Liver (tissue), 9 donors: ENCODE measurements around the gene TLE5. TPM values are rescaled to one million over a fixed set of nuclear protein-coding genes. Genes with fewer than 3 reads are reported as not detected.

Experiments used
- DNase-seq: peaks from one replicate; pipeline ENCODE4 v3.0.0-alpha.2; 2017; ENCODE audit warnings: low spot score
- H3K27ac ChIP-seq, 2 donors: one replicate each; pipeline ENCODE4 v1.7.0; 2013; ENCODE audit warnings: inconsistent platforms in 2 of 2, low read length in 2 of 2, control low read depth in 1 of 2, low read depth in 1 of 2, mild to moderate bottlenecking in 1 of 2
- H3K27me3 ChIP-seq, 4 donors: one replicate each; pipeline versions ENCODE4 v1.6.1 to v1.7.0; 2013; ENCODE audit warnings: low read length in 3 of 4, inconsistent platforms in 1 of 4, mild to moderate bottlenecking in 1 of 4, moderate library complexity in 1 of 4; ENCODE audit not compliant: control insufficient read depth in 4 of 4, insufficient read depth in 4 of 4
- H3K36me3 ChIP-seq, 4 donors: one replicate each; pipeline versions ENCODE4 v1.6.1 to v1.7.0; 2013; ENCODE audit warnings: low read length in 3 of 4, mild to moderate bottlenecking in 3 of 4, low read depth in 1 of 4, moderate library complexity in 1 of 4; ENCODE audit not compliant: control insufficient read depth in 4 of 4, insufficient read depth in 3 of 4
- H3K4me1 ChIP-seq, 4 donors: one replicate each; pipeline versions ENCODE4 v1.6.1 to v1.7.0; 2013; ENCODE audit warnings: low read length in 3 of 4, mild to moderate bottlenecking in 3 of 4, moderate library complexity in 1 of 4; ENCODE audit not compliant: control insufficient read depth in 4 of 4, insufficient read depth in 4 of 4
- H3K4me3 ChIP-seq, 3 donors: one replicate each; pipeline versions ENCODE4 v1.6.1 to v1.7.0; 2013; ENCODE audit warnings: low read length in 3 of 3, control low read depth in 1 of 3, low read depth in 1 of 3, mild to moderate bottlenecking in 1 of 3
- H3K9ac ChIP-seq, 2 donors: one replicate each; pipeline ENCODE4 v1.7.0; 2013; ENCODE audit warnings: low read length in 2 of 2, mild to moderate bottlenecking in 2 of 2, moderate library complexity in 2 of 2, control low read depth in 1 of 2, low read depth in 1 of 2
- H3K9me3 ChIP-seq, 4 donors: one replicate each; pipeline versions ENCODE4 v1.6.1 to v1.7.0; 2013; ENCODE audit warnings: low read length in 3 of 4; ENCODE audit not compliant: control insufficient read depth in 4 of 4
- EGR1 ChIP-seq, 2 donors: IDR thresholded peaks; 2 replicates each; pipeline ENCODE4 v1.6.1; 2016 to 2018; ENCODE audit warnings: antibody characterized with exemption in 2 of 2, low read depth in 2 of 2
- FOXA1 ChIP-seq: IDR thresholded peaks from 2 replicates; pipeline ENCODE4 v1.6.1; 2016; ENCODE audit warnings: antibody characterized with exemption
- FOXA2 ChIP-seq: IDR thresholded peaks from 2 replicates; pipeline ENCODE4 v1.6.1; 2016; ENCODE audit warnings: antibody characterized with exemption
- GABPA ChIP-seq, 2 donors: IDR thresholded peaks in 1 of 2; conservative IDR thresholded peaks in 1 of 2; 2 replicates each; pipeline ENCODE4 v1.6.1; 2016; ENCODE audit warnings: antibody characterized with exemption in 2 of 2, mild to moderate bottlenecking in 1 of 2, moderate library complexity in 1 of 2
- HNF4A ChIP-seq, 2 donors: conservative IDR thresholded peaks; 2 replicates each; pipeline ENCODE4 v1.6.1; 2016; ENCODE audit warnings: antibody characterized with exemption in 2 of 2, mild to moderate bottlenecking in 2 of 2
- HNF4G ChIP-seq: IDR thresholded peaks from 2 replicates; pipeline ENCODE4 v1.6.1; 2016; ENCODE audit warnings: antibody characterized with exemption
- JUND ChIP-seq, 2 donors: IDR thresholded peaks; 2 replicates each; pipeline ENCODE4 v1.6.1; 2016; ENCODE audit warnings: antibody characterized with exemption in 2 of 2
- MAX ChIP-seq: IDR thresholded peaks from 2 replicates; pipeline ENCODE4 v1.6.1; 2016; ENCODE audit warnings: antibody characterized with exemption
- NR2F2 ChIP-seq: IDR thresholded peaks from 2 replicates; pipeline ENCODE4 v1.6.1; 2016; ENCODE audit warnings: antibody characterized with exemption
- RAD21 ChIP-seq, 2 donors: IDR thresholded peaks; 2 replicates each; pipeline ENCODE4 v1.6.1; 2016; ENCODE audit warnings: antibody characterized with exemption in 2 of 2, mild to moderate bottlenecking in 2 of 2
- RXRA ChIP-seq, 2 donors: IDR thresholded peaks; 2 replicates each; pipeline ENCODE4 v1.6.1; 2017 to 2018; ENCODE audit warnings: antibody characterized with exemption in 2 of 2, mild to moderate bottlenecking in 1 of 2
- SP1 ChIP-seq: IDR thresholded peaks from 2 replicates; pipeline ENCODE4 v1.6.1; 2018; ENCODE audit warnings: antibody characterized with exemption, mild to moderate bottlenecking
- TAF1 ChIP-seq: conservative IDR thresholded peaks from 2 replicates; pipeline ENCODE4 v1.6.1; 2016; ENCODE audit warnings: antibody characterized with exemption, mild to moderate bottlenecking
- YY1 ChIP-seq: IDR thresholded peaks from 2 replicates; pipeline ENCODE4 v1.6.1; 2016; ENCODE audit warnings: antibody characterized with exemption, mild to moderate bottlenecking
- WGBS: extraction: QIAGEN DNeasy Blood & Tissue Kit; methylation state at CpG from one replicate; pipeline ENCODE4 v1.1.7; 2013; 5-methylcytosine and 5-hydroxymethylcytosine counted together
- polyA plus RNA-seq, 2 donors: library from polyadenylated mRNA; stranded (reverse) in 1 of 2; unstranded in 1 of 2; fragments of 200-250 nt in 1 of 2; fragments of >200 nt in 1 of 2; fragmentation: Nextera tagmentation in 1 of 2; extraction: Ambion mirVana in 1 of 2; gene quantifications; one replicate each; pipeline versions ENCODE4 v1.2.1 to v1.2.3, GENCODE V29; 2013 to 2015
- total RNA-seq, 2 donors: library from RNA; depleted of rRNA; stranded (reverse); fragments of >200 nt; gene quantifications; one replicate each; pipeline ENCODE4 v1.2.3, GENCODE V29; 2014
- TF ChIP-seq, protein P1 (sequence below): IDR thresholded peaks from 2 replicates; pipeline ENCODE4 v1.6.1; 2016; ENCODE audit warnings: antibody characterized with exemption
- TF ChIP-seq, protein P2 (sequence below): IDR thresholded peaks from 2 replicates; pipeline ENCODE4 v1.6.1; 2016; ENCODE audit warnings: antibody characterized with exemption
- TF ChIP-seq, protein P3 (sequence below): fragments of 150-350 bp; IDR thresholded peaks from 2 replicates; pipeline ENCODE4 v1.5.1; 2017; ENCODE audit warnings: improper control_type of control experiment, low read depth, low read length; ENCODE audit not compliant: missing input control
- TF ChIP-seq, protein P4 (sequence below): IDR thresholded peaks from 2 replicates; pipeline ENCODE4 v1.6.1; 2016; ENCODE audit warnings: antibody characterized with exemption, mild to moderate bottlenecking
- donor health status: healthy.
- donor health status: healthy.
- donor health status: healthy.
- donor health status: healthy.
- donor health status: healthy.

The TLE5 gene
- total and polyA plus RNA-seq, 4 donors: 47.2 to 166 (median 54.9) TPM

DNA sequence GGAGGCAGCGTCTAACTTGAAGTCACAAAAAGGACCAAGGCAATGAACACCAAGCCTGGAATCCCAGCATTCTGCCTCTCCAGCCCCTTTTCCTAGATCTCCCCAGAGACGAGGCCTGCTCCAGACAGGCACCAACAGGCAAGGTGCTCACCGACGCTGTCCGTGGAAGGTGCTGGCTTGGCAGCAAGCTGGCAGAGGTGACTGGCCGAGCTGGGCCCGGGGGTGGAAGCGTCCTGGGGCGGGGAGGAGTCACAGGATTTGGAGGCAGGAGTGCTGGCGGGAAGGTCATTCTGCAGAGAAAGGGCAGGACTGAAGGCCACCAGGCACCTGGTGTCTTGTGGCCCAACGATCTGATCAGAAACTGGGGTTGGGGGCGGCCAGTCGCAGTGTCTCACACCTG, 51.4 kb downstream of the TLE5 start (continued):
- TF ChIP-seq, protein P1, sequence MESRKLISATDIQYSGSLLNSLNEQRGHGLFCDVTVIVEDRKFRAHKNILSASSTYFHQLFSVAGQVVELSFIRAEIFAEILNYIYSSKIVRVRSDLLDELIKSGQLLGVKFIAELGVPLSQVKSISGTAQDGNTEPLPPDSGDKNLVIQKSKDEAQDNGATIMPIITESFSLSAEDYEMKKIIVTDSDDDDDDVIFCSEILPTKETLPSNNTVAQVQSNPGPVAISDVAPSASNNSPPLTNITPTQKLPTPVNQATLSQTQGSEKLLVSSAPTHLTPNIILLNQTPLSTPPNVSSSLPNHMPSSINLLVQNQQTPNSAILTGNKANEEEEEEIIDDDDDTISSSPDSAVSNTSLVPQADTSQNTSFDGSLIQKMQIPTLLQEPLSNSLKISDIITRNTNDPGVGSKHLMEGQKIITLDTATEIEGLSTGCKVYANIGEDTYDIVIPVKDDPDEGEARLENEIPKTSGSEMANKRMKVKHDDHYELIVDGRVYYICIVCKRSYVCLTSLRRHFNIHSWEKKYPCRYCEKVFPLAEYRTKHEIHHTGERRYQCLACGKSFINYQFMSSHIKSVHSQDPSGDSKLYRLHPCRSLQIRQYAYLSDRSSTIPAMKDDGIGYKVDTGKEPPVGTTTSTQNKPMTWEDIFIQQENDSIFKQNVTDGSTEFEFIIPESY: no peak
- TF ChIP-seq, protein P2, sequence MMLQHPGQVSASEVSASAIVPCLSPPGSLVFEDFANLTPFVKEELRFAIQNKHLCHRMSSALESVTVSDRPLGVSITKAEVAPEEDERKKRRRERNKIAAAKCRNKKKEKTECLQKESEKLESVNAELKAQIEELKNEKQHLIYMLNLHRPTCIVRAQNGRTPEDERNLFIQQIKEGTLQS: no peak
- TF ChIP-seq RAD21 (IDR thresholded peaks at IDR 0.05): no peak

DNA sequence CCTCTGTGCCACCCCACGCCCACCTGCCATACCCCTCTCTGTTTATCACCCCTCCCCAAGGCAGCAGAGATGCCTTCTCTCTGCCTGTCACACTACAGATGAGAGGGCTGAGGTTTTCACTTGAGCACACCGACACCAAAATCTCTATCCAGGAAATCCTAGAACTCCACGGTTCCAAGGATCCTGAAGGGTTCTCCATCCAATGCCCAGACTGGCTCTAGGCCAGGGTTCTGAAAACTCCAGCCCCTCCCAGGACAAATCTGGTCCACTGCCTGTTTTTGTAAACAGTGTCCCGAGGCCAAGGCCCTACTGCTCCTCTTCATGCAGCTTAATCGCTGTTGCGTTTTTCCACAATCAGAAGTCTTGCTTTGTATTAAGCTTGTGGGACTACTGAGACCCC, 53.3 kb downstream of the TLE5 start:
- Histone ChIP-seq H3K27me3 (no peaks in the 10 kb centered on the region), H3K36me3 (peaks cover 0 to 19% (median 4%) of the 10 kb centered on the region in 4 donors), H3K4me3 (no peak overlapping the region), H3K27ac (no peak overlapping the region), H3K4me1 (no peaks in the 10 kb centered on the region), H3K9me3 (no peaks in the 10 kb centered on the region), H3K9ac (no peak overlapping the region)
- DNase-seq: no peak
- 93% methylated on average over 6 of the region's 6 CpGs for WGBS
- TF ChIP-seq HNF4G (no peak), GABPA (IDR thresholded peaks at IDR 0.05 in 1 of 2, conservative IDR thresholded peaks at IDR 0.05 in 1 of 2) (no peak), HNF4A (conservative IDR thresholded peaks at IDR 0.05) (no peak), RAD21 (IDR thresholded peaks at IDR 0.05) (no peak), RXRA (IDR thresholded peaks at IDR 0.05) (no peak), FOXA2 (no peak), SP1 (no peak), MAX (no peak), YY1 (no peak), TAF1 (no peak)
- TF ChIP-seq, protein P2: no peak

- peaks cover 0 to 19% (median 4%) of the 10 kb centered on the region in 4 donors for H3K36me3 ChIP-seq
- H3K27ac ChIP-seq: no peak overlapping the region
- WGBS: 91% methylated on average over 9 of the region's 9 CpGs
These were observed 54.3 kb downstream of the TLE5 start for GRCh38 chr19:3007975-3008374.

More at GRCh38 chr19:3007975-3008374, 54.3 kb downstream of the TLE5 start:
- H3K9me3 ChIP-seq: no peaks in the 10 kb centered on the region
- TF ChIP-seq HNF4G: no peak
- TF ChIP-seq, protein P3, sequence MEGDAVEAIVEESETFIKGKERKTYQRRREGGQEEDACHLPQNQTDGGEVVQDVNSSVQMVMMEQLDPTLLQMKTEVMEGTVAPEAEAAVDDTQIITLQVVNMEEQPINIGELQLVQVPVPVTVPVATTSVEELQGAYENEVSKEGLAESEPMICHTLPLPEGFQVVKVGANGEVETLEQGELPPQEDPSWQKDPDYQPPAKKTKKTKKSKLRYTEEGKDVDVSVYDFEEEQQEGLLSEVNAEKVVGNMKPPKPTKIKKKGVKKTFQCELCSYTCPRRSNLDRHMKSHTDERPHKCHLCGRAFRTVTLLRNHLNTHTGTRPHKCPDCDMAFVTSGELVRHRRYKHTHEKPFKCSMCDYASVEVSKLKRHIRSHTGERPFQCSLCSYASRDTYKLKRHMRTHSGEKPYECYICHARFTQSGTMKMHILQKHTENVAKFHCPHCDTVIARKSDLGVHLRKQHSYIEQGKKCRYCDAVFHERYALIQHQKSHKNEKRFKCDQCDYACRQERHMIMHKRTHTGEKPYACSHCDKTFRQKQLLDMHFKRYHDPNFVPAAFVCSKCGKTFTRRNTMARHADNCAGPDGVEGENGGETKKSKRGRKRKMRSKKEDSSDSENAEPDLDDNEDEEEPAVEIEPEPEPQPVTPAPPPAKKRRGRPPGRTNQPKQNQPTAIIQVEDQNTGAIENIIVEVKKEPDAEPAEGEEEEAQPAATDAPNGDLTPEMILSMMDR: no peak
- TF ChIP-seq, protein P2: no peak
- no peak for TF ChIP-seq GABPA (IDR thresholded peaks at IDR 0.05 in 1 of 2, conservative IDR thresholded peaks at IDR 0.05 in 1 of 2)
- no peak for TF ChIP-seq EGR1 (IDR thresholded peaks at IDR 0.05; ENCODE audit: low read depth in 2 of 2)
- no peak for TF ChIP-seq FOXA2
- TF ChIP-seq, protein P1: no peak
- no peak for TF ChIP-seq YY1
- TF ChIP-seq, protein P4, sequence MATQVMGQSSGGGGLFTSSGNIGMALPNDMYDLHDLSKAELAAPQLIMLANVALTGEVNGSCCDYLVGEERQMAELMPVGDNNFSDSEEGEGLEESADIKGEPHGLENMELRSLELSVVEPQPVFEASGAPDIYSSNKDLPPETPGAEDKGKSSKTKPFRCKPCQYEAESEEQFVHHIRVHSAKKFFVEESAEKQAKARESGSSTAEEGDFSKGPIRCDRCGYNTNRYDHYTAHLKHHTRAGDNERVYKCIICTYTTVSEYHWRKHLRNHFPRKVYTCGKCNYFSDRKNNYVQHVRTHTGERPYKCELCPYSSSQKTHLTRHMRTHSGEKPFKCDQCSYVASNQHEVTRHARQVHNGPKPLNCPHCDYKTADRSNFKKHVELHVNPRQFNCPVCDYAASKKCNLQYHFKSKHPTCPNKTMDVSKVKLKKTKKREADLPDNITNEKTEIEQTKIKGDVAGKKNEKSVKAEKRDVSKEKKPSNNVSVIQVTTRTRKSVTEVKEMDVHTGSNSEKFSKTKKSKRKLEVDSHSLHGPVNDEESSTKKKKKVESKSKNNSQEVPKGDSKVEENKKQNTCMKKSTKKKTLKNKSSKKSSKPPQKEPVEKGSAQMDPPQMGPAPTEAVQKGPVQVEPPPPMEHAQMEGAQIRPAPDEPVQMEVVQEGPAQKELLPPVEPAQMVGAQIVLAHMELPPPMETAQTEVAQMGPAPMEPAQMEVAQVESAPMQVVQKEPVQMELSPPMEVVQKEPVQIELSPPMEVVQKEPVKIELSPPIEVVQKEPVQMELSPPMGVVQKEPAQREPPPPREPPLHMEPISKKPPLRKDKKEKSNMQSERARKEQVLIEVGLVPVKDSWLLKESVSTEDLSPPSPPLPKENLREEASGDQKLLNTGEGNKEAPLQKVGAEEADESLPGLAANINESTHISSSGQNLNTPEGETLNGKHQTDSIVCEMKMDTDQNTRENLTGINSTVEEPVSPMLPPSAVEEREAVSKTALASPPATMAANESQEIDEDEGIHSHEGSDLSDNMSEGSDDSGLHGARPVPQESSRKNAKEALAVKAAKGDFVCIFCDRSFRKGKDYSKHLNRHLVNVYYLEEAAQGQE: no peak
- TF ChIP-seq SP1: no peak
- TF ChIP-seq RAD21 (IDR thresholded peaks at IDR 0.05): no peak
- no peak for TF ChIP-seq TAF1
- no peak for TF ChIP-seq FOXA1
- no peak for TF ChIP-seq HNF4A (conservative IDR thresholded peaks at IDR 0.05)
- no peak for TF ChIP-seq MAX
- no peak for TF ChIP-seq NR2F2
- TF ChIP-seq JUND (IDR thresholded peaks at IDR 0.05): no peak
- H3K9ac ChIP-seq: no peak overlapping the region
- H3K4me3 ChIP-seq: no peak overlapping the region
- DNase-seq: no peak
- no peaks in the 10 kb centered on the region for H3K27me3 ChIP-seq
- H3K4me1 ChIP-seq: no peaks in the 10 kb centered on the region
